ENCODE data around the gene SULT6B1.

DNA sequence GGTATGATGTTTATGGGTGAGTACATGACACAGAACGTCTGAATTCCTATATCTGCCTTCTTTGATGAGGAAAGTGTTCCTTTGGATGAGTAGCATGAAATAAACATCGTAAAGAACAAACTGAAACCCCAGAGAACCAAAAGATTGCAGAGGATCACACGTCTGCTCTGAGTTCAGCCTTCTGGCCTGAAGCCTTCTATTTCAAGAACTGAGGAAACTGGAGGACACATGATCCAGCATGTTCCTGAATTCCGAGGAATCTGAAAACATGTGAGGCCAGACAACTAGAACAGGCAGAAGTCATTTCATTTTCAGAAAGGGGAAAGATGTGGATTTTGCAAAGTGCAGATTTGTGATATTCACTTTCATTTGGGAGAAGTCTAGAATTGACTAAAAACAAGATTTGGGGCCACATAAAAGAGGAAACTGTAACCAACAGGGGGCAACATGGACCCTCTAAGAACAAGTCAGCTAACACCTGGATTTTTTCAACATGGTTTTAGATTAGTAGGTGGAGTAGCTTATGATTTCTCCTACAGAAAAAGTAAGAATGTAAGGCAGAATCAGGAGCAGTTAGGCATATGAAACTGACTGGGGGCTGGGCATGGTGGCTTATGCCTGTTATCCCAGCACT is 8.3 kb downstream of the SULT6B1 start:
- TF ChIP-seq CTCF (conservative IDR thresholded peaks at IDR 0.05; ENCODE audit: low read depth, low read length) (peak; percentile 32; the same call in 1 of the 2 replicates), EZH2 (IDR thresholded peaks at IDR 0.05; ENCODE audit: borderline replicate concordance, low read depth, low read length, poor library complexity, severe bottlenecking) (no peak)

All from A673 (cell line).